OCI-LY1 (cell line): ENCODE data around the gene P2RY6.

ENCODE experiments used
- H2AFZ ChIP-seq: fragments of 200-600 bp; sonication (generic), shearing (Covaris generic); 2 replicates; pipeline ENCODE4 v1.6.0; 2014; ENCODE audit warnings: antibody characterized with exemption, mild to moderate bottlenecking, low read length
- H3F3A ChIP-seq: fragments of 200-600 bp; sonication (generic), shearing (Covaris generic); 2 replicates; pipeline ENCODE4 v1.6.0; 2014; ENCODE audit warnings: mild to moderate bottlenecking, antibody characterized with exemption, low read length, moderate library complexity; ENCODE audit not compliant: insufficient read depth
- H3K27ac ChIP-seq: fragments of 200-600 bp; sonication (generic); 2 replicates; pipeline ENCODE4 v1.5.1; 2014; ENCODE audit warnings: low read length, mixed run types, mild to moderate bottlenecking, low read depth; ENCODE audit not compliant: poor library complexity, severe bottlenecking
- H3K27me3 ChIP-seq: fragments of 200-600 bp; sonication (generic); 2 replicates; pipeline ENCODE4 v1.6.0; 2014; ENCODE audit warnings: antibody characterized with exemption, mild to moderate bottlenecking, low read length, moderate library complexity; ENCODE audit not compliant: insufficient read depth
- H3K36me3 ChIP-seq: fragments of 200-600 bp; sonication (generic); 2 replicates; pipeline ENCODE4 v1.6.1; 2014; ENCODE audit warnings: mild to moderate bottlenecking, antibody characterized with exemption, low read length, moderate library complexity, mixed read lengths; ENCODE audit not compliant: insufficient read depth
- H3K4me1 ChIP-seq: fragments of 200-600 bp; sonication (generic); 2 replicates; pipeline ENCODE4 v1.5.1; 2014; ENCODE audit warnings: mild to moderate bottlenecking, low read length, moderate library complexity; ENCODE audit not compliant: insufficient read depth, severe bottlenecking
- H3K4me2 ChIP-seq: fragments of 200-600 bp; sonication (generic), shearing (Covaris generic); 2 replicates; pipeline ENCODE4 v1.6.1; 2014; ENCODE audit warnings: low read length
- H3K4me3 ChIP-seq: fragments of 200-600 bp; sonication (generic); 2 replicates; pipeline ENCODE4 v1.5.1; 2014; ENCODE audit warnings: low read length, low read depth, mild to moderate bottlenecking, mixed read lengths; ENCODE audit not compliant: poor library complexity, severe bottlenecking
- H3K79me2 ChIP-seq: fragments of 200-600 bp; shearing (Covaris generic); 2 replicates; pipeline ENCODE4 v1.6.1; 2016; ENCODE audit warnings: mixed run types, low read length, mixed read lengths; ENCODE audit not compliant: insufficient read depth
- H3K9ac ChIP-seq: fragments of 200-600 bp; sonication (generic), shearing (Covaris generic); 2 replicates; pipeline ENCODE4 v1.6.1; 2014; ENCODE audit warnings: mild to moderate bottlenecking, low read length, mixed read lengths
- H3K9me2 ChIP-seq: fragments of 200-600 bp; sonication (generic), shearing (Covaris generic); 2 replicates; pipeline ENCODE4 v1.6.1; 2014; ENCODE audit warnings: low read depth, mild to moderate bottlenecking, low read length, mixed read lengths
- H3K9me3 ChIP-seq: fragments of 200-600 bp; shearing (Covaris generic); 2 replicates; pipeline ENCODE4 v1.6.1; 2014; ENCODE audit warnings: low read length, mixed read lengths
- H4K20me1 ChIP-seq: fragments of 200-600 bp; sonication (generic), shearing (Covaris generic); 2 replicates; pipeline ENCODE4 v1.6.0; 2016; ENCODE audit warnings: mild to moderate bottlenecking, low read length; ENCODE audit not compliant: insufficient read depth
- CTCF ChIP-seq: fragments of 200-600 bp; sonication (generic), shearing (Covaris generic); IDR thresholded peaks from 2 replicates; pipeline ENCODE4 v1.5.1; 2017; ENCODE audit warnings: mild to moderate bottlenecking, antibody characterized with exemption, low read length, moderate library complexity, mixed read lengths
- EZH2 ChIP-seq: fragments of 200-600 bp; sonication (generic), shearing (Covaris generic); IDR thresholded peaks from 2 replicates; pipeline ENCODE4 v1.8.0; 2017; ENCODE audit warnings: borderline replicate concordance, mixed run types, mild to moderate bottlenecking, antibody characterized with exemption, low read length, moderate library complexity, mixed read lengths

P2RY6 gene

GRCh38 chr11:73306069-73306841, 34.1 kb downstream of the P2RY6 start:
- Histone ChIP-seq H3K9me3 (no peaks in the 10 kb centered on the region), H3K79me2 (no peaks in the 10 kb centered on the region), H3K4me1 (peaks cover 14% of the 10 kb centered on the region), H3K4me2 (no peak overlapping the region), H3K36me3 (no peaks in the 10 kb centered on the region), H3F3A (no peaks in the 10 kb centered on the region), H4K20me1 (no peaks in the 10 kb centered on the region), H3K4me3 (no peak overlapping the region), H3K27me3 (no peaks in the 10 kb centered on the region), H3K27ac (no peak overlapping the region), H3K9me2 (no peaks in the 10 kb centered on the region), H3K9ac (no peak overlapping the region), H2AFZ (no peak overlapping the region)
- no peak for TF ChIP-seq EZH2
- TF ChIP-seq CTCF = 0 out of 2 replicates have a peak, but pooled peaks have one; percentile 3

DNA sequence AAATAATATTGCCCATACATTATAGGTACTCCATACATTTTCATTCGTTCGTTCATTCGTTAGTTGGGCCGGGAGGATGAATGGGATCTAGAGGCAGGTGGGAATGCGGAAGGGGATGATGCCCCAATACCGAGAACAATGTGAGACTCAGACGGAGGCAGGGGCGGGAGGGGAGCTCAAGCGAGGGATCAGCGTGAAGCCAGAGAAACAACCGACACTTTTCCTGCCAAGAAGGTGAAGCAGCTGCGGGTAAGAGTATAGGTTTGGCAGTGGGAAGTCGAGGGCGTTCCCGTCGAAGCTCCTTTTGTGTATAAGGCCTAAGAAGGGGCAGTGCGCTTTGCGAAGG, 34.8 kb downstream of the P2RY6 start:
- H3K9ac ChIP-seq = peak overlapping the region; percentile 42; the same call in 1 of the 2 replicates
- no peak overlapping the region for H2AFZ ChIP-seq
- peaks cover 14% of the 10 kb centered on the region for H3K4me1 ChIP-seq
- no peaks in the 10 kb centered on the region for H3K27me3 ChIP-seq
- no peaks in the 10 kb centered on the region for H3K9me2 ChIP-seq
- no peaks in the 10 kb centered on the region for H3K36me3 ChIP-seq
- no peaks in the 10 kb centered on the region for H3K79me2 ChIP-seq
- no peak for TF ChIP-seq CTCF
- no peak for TF ChIP-seq EZH2
- no peaks in the 10 kb centered on the region for H3F3A ChIP-seq
- peak overlapping the region; percentile 83 for H3K4me3 ChIP-seq
- H3K9me3 ChIP-seq = no peaks in the 10 kb centered on the region
- H4K20me1 ChIP-seq = no peaks in the 10 kb centered on the region
- H3K4me2 ChIP-seq = peak overlapping the region; percentile 98
- no peak overlapping the region for H3K27ac ChIP-seq

GRCh38 chr11:73307323-73308002, 35.3 kb downstream of the P2RY6 start:
- Histone ChIP-seq H3K9me2 (no peaks in the 10 kb centered on the region), H3K9me3 (no peaks in the 10 kb centered on the region), H3K4me1 (peaks cover 14% of the 10 kb centered on the region), H3K4me3 (peak overlapping the region; percentile 83), H3F3A (no peaks in the 10 kb centered on the region), H3K27ac (no peak overlapping the region), H3K4me2 (peak overlapping the region; percentile 98), H2AFZ (no peak overlapping the region; the same call in 1 of the 2 replicates), H3K27me3 (no peaks in the 10 kb centered on the region), H3K9ac (peak overlapping the region; percentile 56), H4K20me1 (no peaks in the 10 kb centered on the region), H3K36me3 (no peaks in the 10 kb centered on the region), H3K79me2 (no peaks in the 10 kb centered on the region)
- TF ChIP-seq CTCF = peak; percentile 94
- no peak for TF ChIP-seq EZH2
